H1 (cell line): ENCODE measurements around the gene ANKRD13B. TPM values are rescaled to one million over a fixed set of nuclear protein-coding genes. Genes with fewer than 3 reads are reported as not detected.

Experiments
- ASH2L ChIP-seq: fragments of 200-600, 300-600 bp; sonication (generic); IDR thresholded peaks from one replicate; pipeline ENCODE4 v1.7.1; 2017; ENCODE audit warnings: low read length
- ATF3 ChIP-seq: IDR thresholded peaks from 2 replicates; pipeline ENCODE4 v1.6.1; 2011; ENCODE audit warnings: low read depth, mild to moderate bottlenecking, low read length; ENCODE audit not compliant: insufficient read depth
- BCL11A ChIP-seq, 2 experiments: IDR thresholded peaks; one replicate each; pipeline ENCODE4 v1.6.1; 2011; ENCODE audit warnings: low read depth in 2 of 2, low read length in 2 of 2, mild to moderate bottlenecking in 2 of 2
- CHD2 ChIP-seq: IDR thresholded peaks from 2 replicates; pipeline ENCODE4 v1.6.1; 2012; ENCODE audit warnings: low read length, improper control_type of control experiment
- CTBP2 ChIP-seq: IDR thresholded peaks from 2 replicates; pipeline ENCODE4 v1.7.0; 2011; ENCODE audit warnings: borderline replicate concordance, mild to moderate bottlenecking, moderate library complexity, mixed read lengths, low read length; ENCODE audit not compliant: insufficient read depth, insufficient read length
- E2F6 ChIP-seq: IDR thresholded peaks from 2 replicates; pipeline ENCODE4 v1.6.1; 2012; ENCODE audit warnings: inconsistent platforms
- EGR1 ChIP-seq: IDR thresholded peaks from 2 replicates; pipeline ENCODE4 v1.6.1; 2011; ENCODE audit warnings: low read depth, low read length, borderline replicate concordance
- EP300 ChIP-seq, 2 experiments: IDR thresholded peaks; 1 replicate in 1 of 2; 2 replicates in 1 of 2; pipeline ENCODE4 v1.6.1; 2011 to 2012; ENCODE audit warnings: low read depth in 2 of 2, low read length in 2 of 2, mild to moderate bottlenecking in 2 of 2, borderline replicate concordance in 1 of 2, inconsistent platforms in 1 of 2, moderate library complexity in 1 of 2
- FOSL1 ChIP-seq: IDR thresholded peaks from 2 replicates; pipeline ENCODE4 v1.6.1; 2011; ENCODE audit warnings: mild to moderate bottlenecking, low read depth, low read length, moderate library complexity; ENCODE audit not compliant: insufficient read depth
- HDAC6 ChIP-seq: IDR thresholded peaks from one replicate; pipeline ENCODE4 v1.7.1; 2012; ENCODE audit warnings: low read depth, mild to moderate bottlenecking, inconsistent platforms, low read length, moderate library complexity
- KDM4A ChIP-seq: IDR thresholded peaks from one replicate; pipeline ENCODE4 v1.7.1; 2012; ENCODE audit warnings: low read depth, mild to moderate bottlenecking, moderate library complexity, low read length, inconsistent platforms; ENCODE audit not compliant: severe bottlenecking
- PHF8 ChIP-seq: fragments of 200-600 bp; sonication (generic); conservative IDR thresholded peaks from 2 replicates; pipeline ENCODE4 v1.7.1; 2012; ENCODE audit warnings: low read depth, mild to moderate bottlenecking, inconsistent platforms, low read length, moderate library complexity
- RAD21 ChIP-seq, 2 experiments: IDR thresholded peaks in 1 of 2; conservative IDR thresholded peaks in 1 of 2; 2 replicates each; pipeline ENCODE4 v1.6.1; 2011; ENCODE audit warnings: low read depth in 2 of 2, low read length in 2 of 2, improper control_type of control experiment in 1 of 2, inconsistent platforms in 1 of 2, mild to moderate bottlenecking in 1 of 2, moderate library complexity in 1 of 2
- RXRA ChIP-seq: IDR thresholded peaks from 2 replicates; pipeline ENCODE4 v1.6.1; 2011; ENCODE audit warnings: low read depth, mild to moderate bottlenecking, low read length, moderate library complexity; ENCODE audit not compliant: insufficient read depth
- SIN3A ChIP-seq, 2 experiments: IDR thresholded peaks in 1 of 2; conservative IDR thresholded peaks in 1 of 2; 2 replicates each; pipeline ENCODE4 v1.6.1; 2011 to 2012; ENCODE audit warnings: low read length in 2 of 2, improper control_type of control experiment in 1 of 2, low read depth in 1 of 2, mild to moderate bottlenecking in 1 of 2
- SP4 ChIP-seq: IDR thresholded peaks from 2 replicates; pipeline ENCODE4 v1.6.1; 2012; ENCODE audit warnings: low read length, inconsistent platforms
- SRF ChIP-seq: IDR thresholded peaks from 2 replicates; pipeline ENCODE4 v1.6.1; 2011; ENCODE audit warnings: mild to moderate bottlenecking, low read depth, low read length, moderate library complexity
- SUZ12 ChIP-seq: fragments of 200-600 bp; sonication (generic); IDR thresholded peaks from 2 replicates; pipeline ENCODE4 v1.6.1; 2012; ENCODE audit warnings: mild to moderate bottlenecking, inconsistent platforms, low read length, moderate library complexity, mixed read lengths
- TAF7 ChIP-seq: optimal IDR thresholded peaks from 2 replicates; pipeline ENCODE3; 2011; ENCODE audit warnings: low read depth, mild to moderate bottlenecking, inconsistent platforms, low read length, moderate library complexity, borderline replicate concordance
- TBP ChIP-seq: IDR thresholded peaks from 2 replicates; pipeline ENCODE4 v1.6.1; 2011; ENCODE audit warnings: low read depth, low read length, improper control_type of control experiment
- polyA plus RNA-seq, 7 experiments: library from polyadenylated mRNA; depleted of rRNA in 3 of 7; stranded (reverse) in 5 of 7; unstranded in 2 of 7; fragments of >200 nt in 5 of 7; fragments of 200-250 nt in 2 of 7; gene quantifications; 1 replicate in 5 of 7; 2 replicates in 1 of 7; 4 replicates in 1 of 7; pipeline versions ENCODE4 v1.2.1 to v1.2.3, GENCODE V29; 2011 to 2013; ENCODE audit warnings: missing spikeins in 2 of 7, mixed read lengths in 2 of 7
- total RNA-seq: library from RNA; stranded (reverse); fragmentation: NEBNext Ultra II Directional; extraction: Animal tissue kit (Norgen Biotek cat#: 25700); gene quantifications from 2 replicates; pipeline ENCODE4 v1.2.1, GENCODE V29; 2021

ANKRD13B gene
- total and polyA plus RNA-seq, 2 of the 8 experiments (the other 6 are each of a cell fraction or from before 2014, with no cell fraction given): 16.4 to 48.5 TPM

GRCh38 chr17:29568331-29569244, 24.3 kb upstream of the ANKRD13B start, which contains the start of gene TP53I13 (continued):
- TF ChIP-seq RXRA: no peak
- TF ChIP-seq E2F6: no peak
- TF ChIP-seq BCL11A (IDR thresholded peaks at IDR 0.05; ENCODE audit: low read depth in 2 of 2, low read length in 2 of 2): no peak
- TF ChIP-seq HDAC6: no peak
- no peak for TF ChIP-seq SP4
- peak; percentile 97 for TF ChIP-seq KDM4A
- TF ChIP-seq RAD21 (IDR thresholded peaks at IDR 0.05 in 1 of 2, conservative IDR thresholded peaks at IDR 0.05 in 1 of 2; ENCODE audit: low read depth in 2 of 2, low read length in 2 of 2): no peak
- 0 out of 2 replicates have a peak, but pooled peaks have one; percentile 60 for TF ChIP-seq CHD2
- no peak for TF ChIP-seq EP300 (IDR thresholded peaks at IDR 0.05; ENCODE audit: borderline replicate concordance in 1 of 2, low read depth in 2 of 2, low read length in 2 of 2)
- TF ChIP-seq EGR1: no peak
- no peak for TF ChIP-seq CTBP2
- TF ChIP-seq SRF: no peak
- TF ChIP-seq SIN3A (conservative IDR thresholded peaks at IDR 0.05 in 1 of 2, IDR thresholded peaks at IDR 0.05 in 1 of 2; ENCODE audit: low read depth in 1 of 2, low read length in 2 of 2): 0 out of 4 replicates have a peak, but pooled peaks of 1 of the 2 experiments have one; percentile 31
- no peak for TF ChIP-seq TBP
- TF ChIP-seq FOSL1: no peak
- TF ChIP-seq ATF3: no peak
- TF ChIP-seq ASH2L: peak; percentile 81
- peak; percentile 53 for TF ChIP-seq PHF8
- no peak for TF ChIP-seq SUZ12
- no peak for TF ChIP-seq TAF7
